Esophagus mucosa (tissue), 1 donor: Measurements from ENCODE around the gene KRT5. TPM values are rescaled to one million over a fixed set of nuclear protein-coding genes. Genes with fewer than 3 reads are reported as not detected.

Experiments used
- ATAC-seq: fragments of 200-7000 bp; cut with Tn5 transposase; one replicate; pipeline ENCODE4 v1.9.1; 2020
- total RNA-seq: library from RNA; stranded (reverse); gene quantifications from one replicate; pipeline ENCODE4 v1.2.4, GENCODE V29; 2023
- donor health status: DM: yes; HTN: yes; CAD: no.

The KRT5 gene
- 11,855 TPM for total RNA-seq

GRCh38 chr12:52519826-52520662 lies at the start of gene KRT5:
Gene KRT5, minus strand, starts transcription at chr12:52520394. Its CDS starts 98 bp downstream, at chr12:52520296.
- peak; percentile 59 for ATAC-seq

DNA sequence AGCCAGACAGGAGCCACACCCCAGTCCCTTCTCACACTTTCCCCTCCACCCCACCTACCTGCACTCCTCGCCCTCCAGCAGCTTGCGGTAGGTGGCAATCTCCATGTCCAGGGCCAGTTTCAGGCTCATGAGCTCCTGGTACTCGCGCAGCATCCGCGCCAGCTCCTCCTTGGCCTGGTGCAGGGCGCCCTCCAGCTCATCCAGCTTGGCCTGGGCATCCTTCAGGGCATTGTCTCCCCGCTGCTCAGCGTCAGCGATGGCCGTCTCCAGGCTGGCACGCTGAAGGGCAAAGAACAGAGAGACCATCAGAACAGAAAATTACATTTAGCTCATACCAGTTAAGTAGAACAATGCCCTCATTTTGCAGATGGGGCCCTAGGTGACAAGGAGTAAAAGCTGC lies 47.9 kb upstream of the KRT5 start:
- no peak for ATAC-seq

- no peak for ATAC-seq
These were observed 46.7 kb upstream of the KRT5 start for GRCh38 chr12:52566847-52567291.

DNA sequence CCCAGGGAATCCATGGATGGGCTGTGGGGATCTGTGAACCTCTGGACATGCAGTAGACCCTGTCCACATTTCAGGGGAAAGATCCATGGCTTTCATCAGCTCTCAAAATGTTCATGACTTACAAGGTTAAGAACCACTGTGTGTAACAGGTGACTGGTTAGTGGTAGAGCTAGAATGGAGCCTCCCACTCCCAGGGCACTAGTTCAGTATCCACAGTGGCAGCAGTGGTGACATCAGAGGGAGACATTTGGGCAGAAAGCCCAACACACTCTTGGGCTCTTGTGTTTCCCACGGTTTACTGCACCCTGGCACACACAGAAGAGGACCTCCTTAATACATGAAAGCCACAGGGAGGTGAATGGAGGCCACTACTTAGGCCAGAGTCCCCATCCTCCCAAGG lies 44.4 kb upstream of the KRT5 start:
- ATAC-seq, result no peak

- ATAC-seq, result no peak
These were observed 41.8 kb upstream of the KRT5 start for GRCh38 chr12:52561880-52562449.

- ATAC-seq, result no peak
These were observed 39.8 kb upstream of the KRT5 start for GRCh38 chr12:52559979-52560378.

DNA sequence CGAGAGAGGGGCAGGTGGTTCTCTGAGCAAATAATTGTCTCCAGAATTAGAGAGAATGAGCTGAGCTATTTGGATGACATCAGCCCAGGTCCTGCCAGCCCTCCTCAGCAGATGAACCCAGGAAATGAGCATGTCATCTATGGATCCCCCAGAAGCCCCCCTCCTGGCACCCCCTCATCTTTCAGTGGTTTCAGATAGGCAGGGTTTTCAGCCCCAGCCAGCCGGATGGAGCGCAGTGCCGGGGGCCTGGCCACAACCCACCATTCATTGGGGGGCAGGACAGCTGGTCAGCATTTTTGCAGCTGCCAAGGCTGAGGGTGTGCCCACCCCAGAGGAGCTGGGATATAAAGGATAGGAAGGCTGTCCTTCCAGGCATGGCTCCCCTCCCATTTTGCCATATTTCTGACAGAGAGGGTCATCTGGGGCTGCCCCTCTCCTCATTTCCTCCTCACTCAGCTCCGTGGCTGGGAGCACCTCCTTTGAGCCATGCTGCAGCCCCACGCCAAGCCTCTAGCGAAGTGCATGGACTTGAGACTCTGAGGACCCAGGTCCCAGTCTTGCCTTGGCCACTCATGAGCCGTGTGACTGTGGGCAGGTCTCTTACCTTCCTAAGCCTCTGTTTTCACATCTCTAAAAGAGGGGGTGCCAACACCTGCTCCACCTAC lies 38.7 kb upstream of the KRT5 start:
- ATAC-seq, result no peak

GRCh38 chr12:52557476-52557875 lies 37.3 kb upstream of the KRT5 start:
- no peak for ATAC-seq

GRCh38 chr12:52555577-52555976 lies 35.4 kb upstream of the KRT5 start:
- ATAC-seq, result no peak

GRCh38 chr12:52552681-52553195 lies 32.5 kb upstream of the KRT5 start, which contains the start of gene KRT71:
Gene KRT71, minus strand, starts transcription at chr12:52553145. Its CDS starts 68 bp downstream, at chr12:52553077.
- no peak for ATAC-seq

GRCh38 chr12:52552055-52552454 lies 31.9 kb upstream of the KRT5 start:
- ATAC-seq, result no peak

- ATAC-seq, result no peak
These were observed 31.1 kb upstream of the KRT5 start for GRCh38 chr12:52551216-52551865.

DNA sequence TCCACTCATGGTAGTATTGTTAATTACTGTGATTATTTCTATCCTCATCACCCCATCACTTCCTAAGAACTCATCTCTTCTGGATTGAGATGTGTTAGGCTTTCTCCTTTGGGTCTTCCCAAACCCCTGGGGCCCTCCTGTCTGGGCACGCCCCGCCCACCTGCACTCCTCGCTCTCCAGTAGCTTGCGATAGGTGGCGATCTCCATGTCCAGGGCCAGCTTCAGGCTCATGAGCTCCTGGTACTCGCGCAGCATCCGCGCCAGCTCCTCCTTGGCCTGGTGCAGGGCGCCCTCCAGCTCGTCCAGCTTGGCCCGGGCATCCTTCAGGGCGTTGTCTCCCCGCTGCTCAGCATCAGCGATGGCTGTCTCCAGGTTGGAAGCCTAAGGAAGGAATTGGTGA lies 25.9 kb upstream of the KRT5 start:
- ATAC-seq, result no peak

- peak; percentile 58 for ATAC-seq
These were observed 24.0 kb upstream of the KRT5 start for GRCh38 chr12:52543985-52544883.

GRCh38 chr12:52542785-52543318 lies 22.7 kb upstream of the KRT5 start:
- ATAC-seq, result no peak

DNA sequence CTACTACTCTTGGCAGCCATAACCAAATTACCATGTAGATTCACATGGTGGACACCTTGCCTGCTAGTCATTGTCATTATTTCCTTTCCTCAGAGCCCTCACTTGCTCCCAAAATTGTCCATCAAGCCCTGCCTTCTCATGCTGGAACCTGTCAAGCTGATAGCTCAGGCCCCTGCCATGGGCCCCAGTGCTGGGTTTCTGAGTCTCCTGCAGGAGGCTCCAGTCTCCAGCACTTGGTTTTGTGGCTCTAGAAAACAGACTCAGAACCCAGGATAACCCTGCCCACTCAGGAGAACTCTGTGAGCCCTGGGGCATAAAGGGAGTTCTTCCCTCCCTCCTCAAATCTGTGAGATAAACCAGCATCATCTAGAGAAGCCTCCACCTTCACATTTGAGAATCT lies 22.0 kb upstream of the KRT5 start:
- no peak for ATAC-seq

DNA sequence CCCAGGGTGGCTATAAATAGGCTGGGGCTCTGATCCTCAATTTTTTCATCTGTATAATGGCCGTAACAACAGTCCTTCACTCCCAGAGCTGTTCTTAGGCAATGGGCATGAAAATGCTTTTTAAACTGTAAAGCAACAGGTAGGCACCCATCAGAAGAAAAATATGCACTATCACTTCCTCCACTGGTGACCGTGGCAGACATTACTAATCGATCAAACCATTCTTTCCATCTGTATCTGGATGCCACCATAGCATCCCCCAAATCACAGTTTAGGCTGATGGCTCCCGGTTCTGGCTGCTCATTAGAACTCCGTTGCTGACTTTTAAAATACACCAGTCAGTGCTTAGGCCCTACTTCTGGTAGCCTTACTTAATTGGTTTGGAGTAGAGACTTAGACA lies 21.5 kb upstream of the KRT5 start:
- ATAC-seq, result no peak

GRCh38 chr12:52540531-52540930 lies 20.3 kb upstream of the KRT5 start:
- ATAC-seq, result no peak

DNA sequence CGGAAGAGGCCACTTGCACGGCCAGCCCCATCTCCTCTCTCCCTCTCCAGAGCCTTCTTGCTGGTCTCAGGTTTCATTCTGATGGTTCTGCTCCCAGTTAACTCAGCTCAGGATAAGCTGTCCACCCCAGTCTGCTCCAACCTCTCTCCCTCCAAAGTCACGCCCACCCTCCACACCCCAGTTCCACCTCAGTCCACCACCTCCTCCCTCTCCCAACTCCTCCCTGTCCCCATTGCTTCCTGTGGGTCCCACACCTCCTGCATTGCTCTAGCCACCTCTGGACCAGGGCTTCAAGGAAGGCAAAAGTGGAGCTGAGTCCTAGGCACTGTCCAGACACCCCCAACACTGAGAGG lies 19.6 kb upstream of the KRT5 start:
- no peak for ATAC-seq

GRCh38 chr12:52539083-52539820 lies 19.1 kb upstream of the KRT5 start:
- no peak for ATAC-seq

- peak; percentile 6 for ATAC-seq
These were observed 16.9 kb upstream of the KRT5 start for GRCh38 chr12:52537101-52537500.
